Measurements from ENCODE around the gene EMILIN2.
"Not testable (repeated sequence)": the region's sequence is repeated elsewhere in the genome, so short reads cannot be mapped to it uniquely, and the experiment has no call there.

EMILIN2 gene

DNA sequence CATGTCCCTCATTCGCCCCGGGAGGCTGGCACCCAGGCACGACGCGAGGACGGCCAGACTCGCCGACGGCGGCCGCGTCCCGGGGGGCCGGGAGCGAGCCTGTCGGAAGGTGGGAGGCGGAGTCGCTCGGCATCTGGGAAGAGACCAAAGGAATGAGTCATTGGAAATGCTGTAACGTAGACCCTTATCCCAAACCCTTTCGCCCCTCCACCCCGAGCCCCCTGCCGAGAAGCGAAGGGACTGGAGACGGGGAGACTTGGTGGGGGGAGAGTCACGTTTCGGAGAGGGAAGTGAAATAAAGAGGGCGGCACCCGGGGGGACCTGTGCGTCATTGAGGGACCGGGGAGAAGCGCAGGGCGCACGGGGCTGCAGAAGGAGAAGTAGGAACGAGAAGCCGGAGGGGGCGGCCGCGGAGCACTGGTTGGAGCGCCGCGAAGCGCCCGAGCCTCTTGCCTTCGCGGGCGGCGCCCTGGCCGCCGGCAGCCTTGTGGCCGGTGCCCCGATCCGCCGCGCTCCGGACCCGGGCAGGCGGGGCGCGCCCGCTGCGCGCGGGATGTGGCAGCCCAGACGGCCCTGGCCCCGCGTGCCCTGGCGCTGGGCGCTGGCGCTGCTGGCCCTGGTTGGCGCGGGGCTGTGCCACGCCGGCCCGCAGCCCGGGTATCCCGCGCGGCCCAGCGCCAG is at the start of gene EMILIN2:
EMILIN2 (plus strand) TSS at position 371 of the 681 bp plus-strand sequence; CDS start at position 554, 183 bp downstream.
- no peak for DNase-seq (ENCODE audit: low read depth)

- DNase-seq (ENCODE audit: low read depth) = no peak
These were observed 48.9 kb upstream of the EMILIN2 start for GRCh38 chr18:2797951-2798350.

- no peak for DNase-seq (ENCODE audit: low read depth)
These were observed 47.4 kb upstream of the EMILIN2 start for GRCh38 chr18:2799369-2799768.

- no peak for DNase-seq (ENCODE audit: low read depth)
These were observed 40.5 kb upstream of the EMILIN2 start for GRCh38 chr18:2805970-2806943.

- not testable (repeated sequence) for DNase-seq (ENCODE audit: low read depth)
These were observed 38.2 kb upstream of the EMILIN2 start for GRCh38 chr18:2808640-2809039.

- DNase-seq (ENCODE audit: low read depth) = not testable (repeated sequence)
These were observed 37.1 kb upstream of the EMILIN2 start for GRCh38 chr18:2809666-2810183.

DNA sequence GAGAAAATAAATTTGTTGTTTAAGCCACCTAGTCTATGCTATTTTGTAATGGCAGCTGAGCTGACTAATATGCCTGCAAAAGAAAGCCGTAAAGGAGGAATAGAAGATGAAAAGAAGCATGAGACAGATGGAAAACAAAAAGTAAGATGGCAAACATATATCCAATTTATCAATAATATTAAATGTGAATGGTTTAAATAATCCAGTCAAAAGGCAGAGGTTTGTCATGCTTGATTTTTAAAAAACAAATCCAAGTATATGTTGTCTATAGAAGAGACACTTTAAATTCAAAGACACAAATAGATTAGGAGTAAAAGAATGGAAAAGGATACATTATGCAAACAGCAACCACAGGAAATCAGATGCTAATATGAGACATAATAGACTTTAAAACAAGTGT is 35.4 kb upstream of the EMILIN2 start:
- DNase-seq (ENCODE audit: low read depth) = no peak

DNA sequence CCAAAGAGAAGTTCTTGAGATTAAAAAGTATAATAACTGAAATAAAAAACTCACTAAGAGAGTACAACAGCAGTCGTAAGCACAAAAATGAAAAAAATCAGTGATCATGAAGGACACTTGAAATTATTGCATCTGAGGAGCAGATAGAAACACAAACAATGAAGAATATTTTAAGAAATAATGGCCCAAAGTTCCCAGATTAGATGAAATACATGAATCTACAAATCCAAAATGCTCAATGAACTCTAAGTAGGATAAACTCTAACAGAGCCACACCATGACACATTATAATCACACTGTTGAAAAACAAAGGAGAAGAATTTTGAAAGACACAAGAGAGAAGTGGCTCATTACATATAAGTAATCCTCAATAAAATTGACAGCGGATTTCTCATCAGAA is 31.9 kb upstream of the EMILIN2 start:
- DNase-seq (ENCODE audit: low read depth) = no peak

DNA sequence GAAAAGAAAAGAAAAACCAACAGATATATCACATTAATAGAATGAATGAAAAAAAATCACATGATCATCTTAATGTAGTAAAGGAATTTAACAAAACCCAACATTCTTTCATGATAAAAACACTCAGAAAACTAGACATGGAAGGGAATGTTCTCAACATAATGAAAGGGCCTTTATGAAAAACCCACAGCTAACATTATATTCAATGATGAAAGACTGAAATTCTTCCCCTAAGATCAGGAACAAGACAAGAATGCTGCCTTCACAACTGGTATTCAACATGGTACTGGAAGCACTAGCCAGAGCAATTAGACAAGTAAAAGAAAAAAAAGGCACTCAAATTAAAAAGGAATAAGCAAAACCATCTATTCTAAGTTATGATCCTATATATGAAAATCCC is 28.5 kb upstream of the EMILIN2 start:
- DNase-seq (ENCODE audit: low read depth) = no peak

DNA sequence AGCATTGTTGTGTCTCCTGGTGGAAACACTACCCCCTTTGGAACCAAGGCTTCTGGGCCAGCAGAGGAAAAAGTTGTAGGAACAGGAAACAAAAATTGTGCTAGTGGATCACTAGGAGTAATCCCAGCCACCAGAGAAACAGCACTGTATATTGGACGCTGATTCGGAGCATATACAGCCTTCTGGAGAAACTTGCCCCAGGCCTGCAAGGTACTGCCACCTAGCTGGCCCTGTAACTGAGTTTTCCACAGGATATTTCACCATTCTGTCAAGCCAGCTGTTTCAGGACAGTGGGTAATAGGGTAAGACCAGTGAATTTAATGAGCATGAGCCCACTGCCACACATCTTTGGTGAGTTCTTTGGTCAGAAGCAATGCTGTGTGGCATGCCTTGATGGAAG is 25.1 kb upstream of the EMILIN2 start:
- DNase-seq (ENCODE audit: low read depth) = no peak

GRCh38 chr18:2822213-2822921 is 24.4 kb upstream of the EMILIN2 start:
- no peak for DNase-seq (ENCODE audit: low read depth)

DNA sequence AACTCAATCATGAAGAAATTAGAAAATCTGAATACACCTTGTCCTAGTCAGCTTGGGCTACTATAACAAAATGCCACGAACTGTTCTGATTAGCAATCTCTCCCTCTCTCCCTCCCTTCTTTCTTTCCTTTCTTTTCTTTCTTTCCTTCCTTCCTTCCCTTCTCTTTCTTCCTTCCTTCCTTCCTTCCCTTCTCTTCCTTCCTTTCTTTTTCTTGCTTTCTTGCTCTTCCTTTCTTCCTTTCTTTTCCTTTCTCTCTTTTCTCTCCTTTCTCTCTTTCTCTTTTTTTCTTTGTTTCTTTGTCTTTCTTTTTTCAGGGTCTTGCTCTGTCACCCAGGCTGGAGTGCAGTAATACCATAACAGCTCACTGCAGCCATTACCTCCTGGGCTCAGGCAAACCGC is 23.6 kb upstream of the EMILIN2 start:
- no peak for DNase-seq (ENCODE audit: low read depth)

GRCh38 chr18:2823966-2824365 is 22.8 kb upstream of the EMILIN2 start:
- no peak for DNase-seq (ENCODE audit: low read depth)

DNA sequence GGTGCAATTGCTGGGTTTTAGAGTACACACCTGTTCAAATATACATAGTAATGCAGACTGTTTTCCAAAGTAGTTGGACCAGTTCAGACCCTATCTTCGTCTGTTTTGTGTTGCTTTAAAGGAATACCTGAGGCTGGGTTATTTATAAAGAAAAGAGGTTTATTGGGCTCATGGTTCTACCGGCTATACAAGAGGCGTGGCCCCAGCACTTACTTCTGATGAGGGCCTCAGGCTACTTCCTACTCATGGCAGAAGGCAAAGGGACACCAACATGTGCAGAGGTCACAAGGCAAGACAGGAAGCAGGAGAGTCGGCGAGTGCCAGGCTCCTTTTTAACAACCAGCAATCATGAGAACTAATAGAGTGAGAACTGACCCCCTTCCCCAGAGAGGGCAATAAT is 21.9 kb upstream of the EMILIN2 start:
- DNase-seq (ENCODE audit: low read depth) = no peak

DNA sequence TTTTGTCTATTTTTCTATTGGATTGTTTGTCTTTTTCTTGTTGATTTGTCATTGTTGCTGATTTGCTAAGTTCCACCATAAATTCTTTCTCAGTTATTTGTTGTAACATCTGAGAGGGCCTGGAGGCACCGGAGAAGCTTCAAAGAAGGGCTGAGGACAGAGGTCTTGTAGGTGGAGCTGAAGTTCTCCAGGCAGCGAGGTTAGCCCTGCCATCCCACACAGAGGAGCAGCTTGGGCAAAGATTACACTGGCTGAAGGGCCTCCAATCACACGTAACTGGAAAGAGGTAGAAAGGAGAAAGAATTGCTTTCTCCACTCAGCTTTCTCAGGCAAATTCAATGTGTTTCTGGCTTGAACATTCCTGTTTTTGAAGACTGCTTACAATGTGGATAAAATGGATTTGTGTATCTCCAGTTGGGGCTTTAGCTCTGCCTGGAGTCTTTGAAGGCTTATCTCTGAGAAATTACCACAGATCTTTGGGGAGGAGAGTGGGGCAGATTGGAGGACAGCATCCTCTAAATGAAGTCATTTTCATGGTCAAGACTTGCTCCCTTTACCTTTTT is 21.1 kb upstream of the EMILIN2 start:
- no peak for DNase-seq (ENCODE audit: low read depth)

GRCh38 chr18:2826581-2826980 is 20.2 kb upstream of the EMILIN2 start:
- DNase-seq (ENCODE audit: low read depth) = no peak

GRCh38 chr18:2827061-2827460 is 19.7 kb upstream of the EMILIN2 start:
- DNase-seq (ENCODE audit: low read depth) = no peak

GRCh38 chr18:2836118-2836517 is 10.7 kb upstream of the EMILIN2 start:
- DNase-seq (ENCODE audit: low read depth) = not testable (repeated sequence)

DNA sequence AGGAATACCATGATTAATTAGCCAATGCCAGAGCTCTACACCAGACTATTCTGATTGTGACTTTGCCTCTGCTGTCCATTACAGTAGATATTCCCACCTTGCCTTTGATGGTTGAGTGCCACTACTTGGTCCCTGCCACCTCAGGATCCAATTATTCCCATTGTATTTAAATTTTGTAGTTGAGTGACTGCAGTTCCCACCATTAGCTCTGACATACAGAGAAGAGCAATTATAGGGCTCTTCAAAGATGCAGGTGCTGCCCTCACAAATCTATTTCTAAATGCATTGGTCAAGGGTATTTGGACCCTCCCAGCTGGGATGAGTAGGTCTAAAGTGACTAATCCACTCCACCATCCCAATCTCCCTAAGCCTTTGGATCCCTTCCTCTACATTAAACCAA is 9.5 kb upstream of the EMILIN2 start:
- DNase-seq (ENCODE audit: low read depth) = not testable (repeated sequence)

GRCh38 chr18:2839202-2839601 is 7.6 kb upstream of the EMILIN2 start:
- DNase-seq (ENCODE audit: low read depth) = no peak

GRCh38 chr18:2840521-2840920 is 6.3 kb upstream of the EMILIN2 start:
- DNase-seq (ENCODE audit: low read depth) = no peak

GRCh38 chr18:2843146-2843545 is 3.7 kb upstream of the EMILIN2 start:
- no peak for DNase-seq (ENCODE audit: low read depth)

All from stimulated activated CD8-positive, alpha-beta memory T cell treated with anti-CD3 and anti-CD28 coated beads, Interleukin-15, amount 100 ng/mL, for 1 hour (primary cell).